Measurements from ENCODE around the gene RNASEH2C. TPM values are rescaled to one million over a fixed set of nuclear protein-coding genes. Genes with fewer than 3 reads are reported as not detected.
"Not testable (repeated sequence)": the region's sequence is repeated elsewhere in the genome, so short reads cannot be mapped to it uniquely, and the experiment has no call there.

RNASEH2C gene
- total RNA-seq, 1 donor from 2014 or later: 29.8 TPM

- DNase-seq (ENCODE audit: low spot score): not testable (repeated sequence)
Measured at GRCh38 chr11:65683480-65683879, 37.1 kb downstream of the RNASEH2C start.

- no peak for DNase-seq (ENCODE audit: low spot score)
Measured at GRCh38 chr11:65680192-65680743, 40.3 kb downstream of the RNASEH2C start.

GRCh38 chr11:65672982-65673381 lies 47.6 kb downstream of the RNASEH2C start:
- DNase-seq (ENCODE audit: low spot score): no peak

DNA sequence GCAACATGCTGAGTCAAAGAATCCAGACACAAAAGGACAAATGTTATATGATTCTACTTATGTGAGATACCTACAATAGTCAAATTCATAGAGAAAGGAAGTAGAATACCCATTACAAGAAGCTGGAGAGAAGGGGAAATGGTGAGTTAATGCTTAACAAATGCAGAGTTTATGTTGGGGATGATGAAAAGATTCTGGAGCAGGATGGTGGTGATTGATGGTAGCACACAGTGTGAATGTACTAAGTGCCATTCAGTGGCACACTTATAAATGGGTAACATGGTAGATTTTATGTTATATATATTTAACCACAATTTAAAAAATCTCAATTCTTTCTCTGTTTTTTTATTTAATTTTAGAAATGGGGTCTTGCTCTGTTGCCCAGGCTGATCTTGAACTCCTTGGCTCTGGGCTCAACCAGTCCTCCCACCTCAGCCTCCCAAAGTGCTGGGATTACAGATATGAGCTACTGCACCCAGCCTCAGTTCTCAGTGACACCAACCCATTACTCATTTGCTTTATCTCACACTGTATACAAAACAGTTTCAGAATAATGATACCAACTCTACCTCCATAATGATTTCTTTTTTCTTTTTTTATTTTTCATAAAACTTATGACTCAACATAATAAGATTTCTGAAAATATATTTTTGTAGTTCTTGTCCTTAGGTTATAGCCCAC lies 48.3 kb downstream of the RNASEH2C start:
- no peak for DNase-seq (ENCODE audit: low spot score)

Other genes starting within 250 kb of the RNASEH2C start
- gene MALAT1, start 221.8 kb downstream of the RNASEH2C start, total RNA-seq: 19,443 TPM
- 62.9 TPM for gene SCYL1, start 195.7 kb downstream of the RNASEH2C start, total RNA-seq
- 120 TPM for gene LTBP3, start 162.4 kb downstream of the RNASEH2C start, total RNA-seq
- 50.3 TPM for gene ZNRD2, start 150.3 kb downstream of the RNASEH2C start, total RNA-seq
- 21.9 TPM for gene FAM89B, start 148.3 kb downstream of the RNASEH2C start, total RNA-seq
- gene EHBP1L1, start 144.7 kb downstream of the RNASEH2C start, total RNA-seq: 122 TPM
- gene KCNK7, start 125.0 kb downstream of the RNASEH2C start, total RNA-seq: 0.83 TPM
- gene MAP3K11, start 106.6 kb downstream of the RNASEH2C start, total RNA-seq: 57.3 TPM
- gene PCNX3, start 105.0 kb downstream of the RNASEH2C start, total RNA-seq: 57.6 TPM
- gene SIPA1, start 82.7 kb downstream of the RNASEH2C start, total RNA-seq: 40.3 TPM
- gene RELA, start 57.9 kb downstream of the RNASEH2C start, total RNA-seq: 97.9 TPM
- gene KAT5, start 8.5 kb downstream of the RNASEH2C start, total RNA-seq: 74.8 TPM
- 13.5 TPM for gene AP5B1, start 60.2 kb upstream of the RNASEH2C start, total RNA-seq
- gene OVOL1, start 66.3 kb upstream of the RNASEH2C start, total RNA-seq: 25.8 TPM
- gene SNX32, start 113.2 kb upstream of the RNASEH2C start, total RNA-seq: 2.6 TPM
- gene CFL1, start 137.4 kb upstream of the RNASEH2C start, total RNA-seq: 887 TPM
- gene MUS81, start 139.6 kb upstream of the RNASEH2C start, total RNA-seq: 61.7 TPM
- gene EFEMP2, start 152.0 kb upstream of the RNASEH2C start, total RNA-seq: 60.0 TPM
- 5.7 TPM for gene CTSW, start 159.0 kb upstream of the RNASEH2C start, total RNA-seq
- 60.2 TPM for gene FIBP, start 167.7 kb upstream of the RNASEH2C start, total RNA-seq
- gene CCDC85B, start 169.9 kb upstream of the RNASEH2C start, total RNA-seq: 20.5 TPM
- 4.5 TPM for gene FOSL1, start 179.6 kb upstream of the RNASEH2C start, total RNA-seq
- 28.9 TPM for gene C11orf68, start 198.3 kb upstream of the RNASEH2C start, total RNA-seq
- 54.0 TPM for gene DRAP1, start 198.6 kb upstream of the RNASEH2C start, total RNA-seq
- gene TSGA10IP, start 224.7 kb upstream of the RNASEH2C start, total RNA-seq: 0.68 TPM
- gene SART1, start 240.9 kb upstream of the RNASEH2C start, total RNA-seq: 48.6 TPM

All from ureter (tissue), 1 donor.